HG02970 (cell line): Measurements from ENCODE around the gene C21orf91.

Experiments used
- ATAC-seq: cut with Tn5 transposase; IDR thresholded peaks from one replicate; pipeline ENCODE4 v1.9.1; 2021; ENCODE audit warnings: mild to moderate bottlenecking, moderate library complexity, moderate number of reproducible peaks; ENCODE audit not compliant: unreplicated experiment, low FRiP score

The C21orf91 gene

DNA sequence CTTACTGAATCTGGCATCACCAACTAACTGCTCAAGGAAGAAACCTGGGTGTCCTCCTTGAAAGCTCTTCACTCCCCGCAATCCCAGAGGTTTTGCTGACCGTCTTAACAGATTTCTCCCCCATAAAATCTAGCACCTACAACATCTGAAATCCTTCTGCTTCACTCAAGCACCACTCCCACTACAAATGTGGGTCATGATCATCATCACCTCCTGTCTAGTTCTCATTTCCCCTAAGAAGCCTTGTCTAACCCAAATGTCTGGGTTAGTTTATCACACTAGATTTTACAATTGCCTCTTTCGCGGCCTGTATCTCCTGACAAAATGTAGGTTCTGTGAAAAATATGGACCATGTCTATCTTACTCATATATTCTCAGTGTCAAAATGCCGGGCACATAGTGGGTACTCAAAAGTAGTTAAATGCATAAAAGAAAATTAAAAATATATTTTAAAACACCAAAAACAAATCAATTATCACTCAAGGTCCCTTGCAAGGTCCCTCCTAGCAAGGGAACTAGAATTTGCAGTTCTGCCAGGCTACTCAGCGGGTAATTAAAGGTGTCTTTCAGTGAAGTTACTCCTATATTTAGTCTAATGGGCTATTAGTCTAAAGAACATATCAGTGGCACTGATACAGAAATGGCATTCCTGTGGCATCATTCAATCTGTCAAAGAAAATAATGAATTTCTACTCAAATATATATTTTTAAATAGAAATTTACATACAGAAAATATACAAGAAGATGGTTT, 19.6 kb downstream of the C21orf91 start:
- no peak for ATAC-seq

DNA sequence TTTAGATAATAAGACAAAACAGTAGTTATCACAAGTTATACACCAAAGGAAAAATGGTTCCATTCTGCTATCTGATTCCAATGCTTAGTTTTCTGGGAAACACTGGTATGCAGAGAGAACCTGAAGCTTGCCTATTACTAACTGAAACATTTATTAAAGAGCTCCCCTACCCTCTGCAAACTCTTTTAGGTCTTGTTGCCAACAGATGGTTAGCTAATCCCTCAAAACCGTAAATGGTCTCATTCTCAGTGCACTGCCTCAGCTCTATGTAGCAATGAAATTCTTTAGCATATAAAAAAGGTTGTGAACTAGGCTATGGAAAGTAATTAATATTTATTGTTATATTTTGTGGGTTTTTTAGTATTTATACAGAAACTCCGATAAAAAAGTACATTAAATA, 20.4 kb downstream of the C21orf91 start:
- no peak for ATAC-seq

GRCh38 chr21:17797967-17798366, 21.2 kb downstream of the C21orf91 start:
- ATAC-seq: no peak

DNA sequence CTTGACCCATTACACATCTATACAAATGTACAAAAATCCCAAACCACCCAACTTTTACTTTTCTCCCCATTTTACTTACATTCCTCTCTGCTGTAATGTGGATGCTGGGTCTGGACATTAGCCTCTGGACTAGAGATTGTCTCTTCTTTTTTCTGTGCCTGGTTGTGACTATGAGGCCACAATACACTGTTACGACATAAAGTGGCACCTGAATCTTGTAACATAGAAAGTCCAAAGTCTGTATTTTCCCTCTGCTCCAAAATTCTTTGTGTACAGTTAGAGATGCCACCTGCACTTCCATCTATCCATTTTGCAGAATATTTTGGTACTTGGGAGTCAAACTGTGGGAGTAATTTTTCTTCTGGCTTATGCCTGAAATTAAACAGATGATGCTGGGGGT, 22.7 kb downstream of the C21orf91 start:
- no peak for ATAC-seq

DNA sequence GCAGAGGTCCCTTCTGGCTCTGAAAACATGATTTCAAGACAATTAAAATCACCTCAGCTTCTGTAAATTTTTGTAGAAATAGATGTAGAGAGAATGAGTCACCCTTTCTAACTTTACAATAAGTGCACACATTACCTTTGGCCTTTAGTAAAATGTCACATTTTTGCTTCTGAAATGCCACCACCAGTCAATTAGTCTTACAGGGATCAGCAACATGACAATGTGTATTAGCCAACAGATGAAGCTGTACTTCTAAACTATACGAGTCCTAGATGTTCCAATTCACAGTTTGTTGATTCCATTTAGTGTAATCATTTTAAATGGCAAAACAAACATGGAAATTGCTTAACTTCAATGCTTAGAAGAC, 23.1 kb downstream of the C21orf91 start:
- no peak for ATAC-seq

DNA sequence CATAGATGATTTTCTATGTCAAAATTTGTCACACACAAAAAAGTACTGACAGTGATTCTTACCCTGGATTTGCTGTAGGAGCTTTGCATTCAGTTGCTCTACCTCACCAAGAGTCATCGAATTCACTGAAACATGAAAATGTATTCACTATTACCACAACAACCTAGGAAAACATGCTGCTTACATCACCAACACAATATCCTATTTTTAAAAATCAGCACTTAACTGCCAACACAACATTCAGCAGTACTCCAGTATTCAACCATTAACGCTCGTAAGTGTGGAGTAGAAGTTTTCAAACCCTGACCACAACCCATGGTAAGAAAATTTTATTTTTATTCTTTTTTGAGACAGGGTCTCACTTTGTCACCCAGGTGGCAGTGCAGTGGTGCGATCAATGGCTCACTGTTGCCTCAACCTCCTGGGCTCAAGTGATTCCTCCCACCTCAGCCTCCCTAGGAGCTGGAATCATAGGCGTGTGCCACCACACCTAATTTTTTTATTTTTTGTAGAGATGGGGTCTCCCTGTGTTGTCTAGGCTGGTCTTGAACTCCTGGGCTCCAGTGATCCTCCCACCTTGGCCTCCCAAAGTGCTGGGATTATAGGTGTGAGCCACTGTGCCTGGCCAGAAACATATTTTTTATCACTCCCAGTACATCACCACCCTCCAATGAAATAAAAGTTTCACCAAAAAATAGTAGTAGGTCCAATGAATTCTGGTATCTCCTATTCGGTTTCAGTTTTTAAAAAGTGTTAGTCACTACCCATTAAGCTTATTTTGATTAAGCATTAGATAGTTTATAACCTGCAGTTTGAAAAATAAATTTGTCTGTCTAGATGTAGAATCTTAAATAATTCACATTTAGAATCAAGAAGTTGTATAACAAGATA, 23.8 kb downstream of the C21orf91 start:
- no peak for ATAC-seq

- no peak for ATAC-seq
Observed at GRCh38 chr21:17794518-17795145, 24.5 kb downstream of the C21orf91 start.

DNA sequence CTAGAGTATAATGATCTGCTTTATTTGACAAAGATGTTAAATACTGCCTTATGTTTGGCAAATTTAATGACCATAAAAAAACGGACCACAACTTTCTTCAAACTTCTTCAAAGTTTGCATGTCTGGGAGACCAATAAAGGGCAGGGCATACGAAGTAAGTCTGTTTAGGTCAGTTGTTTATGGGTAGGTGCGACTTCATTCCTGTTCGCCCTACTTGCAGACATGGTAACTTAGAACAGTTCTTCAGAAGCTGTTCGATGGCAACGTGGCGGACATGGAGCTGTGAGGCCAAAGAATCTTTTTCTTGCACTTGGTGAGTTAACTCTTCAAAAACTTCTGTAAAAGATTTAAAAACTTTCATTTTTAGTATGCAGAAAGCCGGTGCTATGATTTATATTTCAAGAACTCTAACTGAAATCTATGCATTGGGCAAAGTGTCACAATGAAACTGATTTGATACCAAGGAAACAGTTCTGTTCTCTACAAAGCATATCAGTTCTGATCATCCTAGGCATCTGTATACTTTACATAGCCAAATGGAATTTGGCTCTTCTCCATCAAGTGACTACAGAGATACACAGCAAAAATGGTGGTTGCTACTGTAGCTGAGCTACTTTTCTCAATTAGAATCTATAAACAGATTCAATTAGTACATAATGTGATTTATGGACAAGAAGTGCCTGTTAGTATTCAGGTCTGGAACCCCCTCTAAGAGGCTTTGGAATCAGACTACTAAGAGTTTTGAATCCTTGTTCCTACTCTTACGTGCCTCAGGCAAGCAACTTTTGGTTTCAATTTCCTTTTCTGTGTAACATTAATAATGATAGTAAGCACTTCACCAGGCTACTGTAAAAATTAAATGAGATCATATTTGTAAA, 25.7 kb downstream of the C21orf91 start:
- peak; percentile 65 for ATAC-seq

DNA sequence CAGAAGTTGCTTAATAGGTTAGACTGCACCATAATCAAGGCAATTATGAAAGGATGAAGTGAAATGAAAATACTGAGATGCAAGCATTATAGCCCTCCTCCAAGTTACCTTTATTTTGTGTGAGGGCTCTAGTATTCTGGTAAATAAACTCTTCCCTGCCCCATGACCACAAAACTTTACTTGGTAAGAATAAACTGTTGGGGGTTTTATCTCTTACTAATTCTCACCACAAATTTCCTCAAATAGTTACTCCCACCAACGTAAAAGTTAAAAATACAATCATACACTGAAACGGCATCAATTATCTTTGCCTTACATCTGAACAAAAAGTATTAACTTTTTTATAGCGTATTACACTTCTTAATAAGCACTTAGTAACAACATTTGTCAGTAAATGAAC, 29.5 kb downstream of the C21orf91 start:
- ATAC-seq: no peak

DNA sequence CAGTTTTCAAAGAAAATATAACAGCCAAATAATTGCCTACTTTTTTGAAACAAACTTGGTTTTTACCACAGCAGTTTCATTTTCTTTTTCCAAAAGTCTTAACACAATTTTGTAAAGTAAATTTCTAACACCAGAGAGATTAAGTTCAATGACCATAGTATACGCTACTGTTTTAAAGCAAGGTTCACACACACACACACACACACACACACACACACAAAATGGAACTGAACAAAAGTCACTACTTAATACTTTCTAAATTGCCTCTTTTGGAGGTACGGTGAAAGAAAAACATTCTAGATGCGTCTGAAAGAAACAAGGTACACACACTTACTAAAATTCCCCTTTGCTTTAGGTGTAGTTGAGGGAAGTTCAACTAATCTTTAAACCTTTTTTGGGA, 30.1 kb downstream of the C21orf91 start:
- ATAC-seq: no peak

DNA sequence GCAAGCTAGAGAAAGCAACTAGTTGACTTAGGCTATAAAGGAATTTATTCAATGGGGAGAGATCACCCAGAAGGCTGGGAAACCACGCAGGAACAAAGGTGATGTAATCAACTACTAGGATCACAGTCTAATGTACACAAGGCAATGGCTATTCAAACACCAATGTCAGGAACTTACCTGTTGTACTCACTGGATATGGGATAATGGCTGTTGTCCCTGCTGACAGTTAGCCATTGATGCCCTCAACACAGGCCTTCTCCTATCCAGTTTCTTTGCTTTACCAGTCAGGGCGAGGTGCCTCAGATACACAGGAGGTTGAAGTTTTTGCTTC, 32.3 kb downstream of the C21orf91 start:
- no peak for ATAC-seq

GRCh38 chr21:17786071-17786850, 32.9 kb downstream of the C21orf91 start:
- ATAC-seq: no peak

DNA sequence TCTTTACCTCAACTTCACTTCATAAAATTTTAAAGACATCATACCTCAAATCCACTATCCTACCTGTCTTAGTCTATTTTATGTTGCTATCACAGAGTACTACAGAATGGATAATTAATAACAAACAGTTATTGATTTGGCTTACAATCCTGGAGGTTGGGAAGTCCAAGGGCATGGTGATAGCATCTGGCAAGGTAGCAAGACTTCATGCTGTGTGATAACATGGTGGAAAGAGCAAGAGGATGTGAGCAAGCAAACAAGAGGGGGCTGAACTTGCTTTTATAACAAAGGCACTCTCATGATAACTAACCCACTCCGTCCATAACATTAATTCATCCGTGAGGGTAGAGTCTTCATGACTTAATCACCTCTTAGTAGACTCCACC, 33.8 kb downstream of the C21orf91 start:
- ATAC-seq: no peak

DNA sequence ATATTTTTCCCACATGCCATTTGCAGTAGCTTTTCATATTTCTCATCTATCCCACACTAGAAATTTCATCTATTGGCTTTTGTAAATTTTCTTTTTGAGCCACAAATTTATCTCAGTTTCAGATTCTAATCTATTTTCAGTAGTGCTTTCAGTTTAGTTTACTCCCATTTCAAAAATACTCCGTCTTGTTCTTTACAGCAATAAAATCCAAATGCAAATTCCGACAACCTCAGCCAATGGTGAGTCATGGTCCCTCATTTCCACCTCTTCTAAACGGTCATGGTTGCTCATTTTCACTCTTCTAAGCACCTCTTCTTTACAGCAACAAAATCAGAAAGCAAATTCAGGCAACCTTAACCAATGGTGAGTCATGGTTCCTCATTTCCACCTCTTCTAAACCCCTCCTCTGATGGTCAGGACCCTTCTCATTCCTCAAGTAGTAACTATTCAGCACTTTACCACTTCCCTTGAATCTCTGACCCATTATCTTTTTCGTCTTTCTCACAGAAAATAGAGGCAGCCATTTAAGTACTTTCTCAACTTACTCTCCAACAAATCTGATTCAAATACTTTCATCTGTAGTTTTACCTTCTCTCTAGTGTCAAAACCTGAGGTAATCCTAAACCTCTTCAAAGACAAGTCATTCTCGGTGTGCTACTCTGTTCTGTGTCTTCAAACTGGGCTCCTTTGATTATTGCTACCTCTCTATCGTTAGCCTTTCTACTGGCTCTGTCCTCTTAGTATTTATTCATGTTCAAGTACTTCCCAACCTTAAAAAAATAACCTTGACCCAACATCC, 34.4 kb downstream of the C21orf91 start:
- peak; percentile 62 for ATAC-seq

DNA sequence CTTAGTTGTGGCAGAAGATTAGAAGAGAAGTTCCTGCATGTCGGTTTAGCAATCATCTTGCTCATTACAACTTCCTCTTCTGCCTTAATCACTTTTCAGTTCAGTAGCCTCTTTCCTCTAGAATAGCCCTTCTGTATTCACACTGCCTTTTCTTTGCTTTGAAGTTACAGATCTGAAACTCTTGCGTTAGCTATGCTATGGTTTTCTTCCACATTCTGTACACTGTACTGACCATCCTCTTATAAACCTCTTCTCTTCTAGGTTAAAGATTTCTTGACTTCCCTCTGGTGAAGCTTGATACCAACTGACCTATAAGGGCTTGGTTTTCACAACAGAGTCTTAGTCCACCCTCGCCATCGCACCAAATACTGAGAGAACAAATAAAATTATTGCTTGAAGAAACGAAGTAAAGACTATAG, 35.0 kb downstream of the C21orf91 start:
- ATAC-seq: peak; percentile 54

DNA sequence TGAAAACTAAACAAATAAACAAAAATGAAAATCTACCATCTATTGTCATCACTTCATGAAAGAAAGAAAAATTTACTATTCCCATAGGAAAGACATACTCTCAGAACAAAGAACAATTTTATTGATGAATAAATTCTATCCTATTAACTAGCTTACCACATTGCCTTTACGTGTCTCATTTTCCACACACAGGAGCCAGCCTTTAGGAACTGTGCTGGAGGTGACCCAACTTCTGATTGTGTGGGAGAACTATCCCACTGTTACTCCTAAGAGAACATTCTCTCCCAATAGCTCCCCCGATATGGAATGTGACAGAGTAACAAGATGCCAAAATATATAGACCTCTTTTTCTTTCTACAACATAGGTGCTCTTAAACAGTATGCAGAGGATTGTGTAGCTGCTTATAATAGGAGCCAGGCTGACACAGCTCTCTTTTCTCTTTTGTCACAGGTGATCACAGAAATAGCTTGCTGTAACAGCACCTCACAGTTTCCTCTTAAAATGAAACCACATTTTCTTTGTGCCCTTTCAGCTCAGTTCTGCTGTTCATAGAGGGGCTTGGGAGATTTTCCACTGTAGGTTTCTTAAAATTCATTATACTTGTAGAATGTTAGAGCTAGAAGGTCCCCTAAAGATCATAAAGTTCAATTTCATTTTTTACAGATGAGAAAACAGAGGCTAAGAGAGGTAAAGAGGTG, 35.5 kb downstream of the C21orf91 start:
- peak; percentile 34 for ATAC-seq

- ATAC-seq: no peak
Observed at GRCh38 chr21:17783003-17783402, 36.2 kb downstream of the C21orf91 start.

DNA sequence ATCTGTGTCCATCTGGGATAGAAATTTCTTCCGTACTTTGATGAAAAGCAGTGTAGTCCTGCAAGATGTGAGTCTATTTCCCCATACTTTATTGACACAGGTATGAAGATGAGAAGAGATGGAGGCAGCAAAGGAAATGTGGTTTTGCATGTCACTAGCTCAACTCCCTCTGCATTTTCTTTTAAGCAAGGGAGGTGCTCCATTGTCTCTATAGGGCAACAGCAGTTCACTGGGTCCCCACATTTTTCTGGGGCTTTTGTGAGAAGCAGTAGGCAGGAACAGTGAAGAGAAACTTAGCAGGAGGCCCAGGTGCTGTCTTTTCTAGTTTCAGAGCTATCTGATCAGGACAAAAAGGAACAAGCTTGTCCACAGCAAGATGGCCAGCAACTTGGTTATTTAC, 37.1 kb downstream of the C21orf91 start:
- no peak for ATAC-seq
